GM12878 (cell line): Measurements from ENCODE around the gene KRTCAP3. TPM values are rescaled to one million over a fixed set of nuclear protein-coding genes. Genes with fewer than 3 reads are reported as not detected.

Experiments
- BHLHE40 ChIP-seq, 2 experiments: fragments of 450-650 bp in 1 of 2; IDR thresholded peaks; 2 replicates each; pipeline ENCODE4 v1.6.1; 2011 to 2017; ENCODE audit warnings: low read depth in 2 of 2, borderline replicate concordance in 1 of 2, improper control_type of control experiment in 1 of 2, low read length in 1 of 2, mild to moderate bottlenecking in 1 of 2
- ESRRA ChIP-seq: IDR thresholded peaks from 2 replicates; pipeline ENCODE4 v1.6.1; 2012; ENCODE audit warnings: mild to moderate bottlenecking, low read length, improper control_type of control experiment
- JUNB ChIP-seq: IDR thresholded peaks from 2 replicates; pipeline ENCODE4 v1.6.1; 2016; ENCODE audit warnings: antibody characterized with exemption, mild to moderate bottlenecking
- SUZ12 ChIP-seq: fragments of 200-600 bp; sonication (generic); IDR thresholded peaks from one replicate; pipeline ENCODE4 v1.6.1; 2018; ENCODE audit warnings: antibody characterized with exemption, mild to moderate bottlenecking; ENCODE audit not compliant: unreplicated experiment
- polyA plus RNA-seq, 11 experiments: library from polyadenylated mRNA; depleted of rRNA in 4 of 11; unstranded in 6 of 11; stranded (reverse) in 5 of 11; fragments of >200 nt; fragmentation: Nextera tagmentation in 4 of 11; fragmentation: Illumina TruSeq in 1 of 11; extraction: Ambion mirVana in 4 of 11; extraction: Trizol in 1 of 11; gene quantifications; 1 replicate in 1 of 11; 2 replicates in 10 of 11; pipeline versions ENCODE4 v1.2.1 to v1.2.3, GENCODE V29; 2011 to 2016; ENCODE audit warnings: inconsistent platforms in 2 of 11, missing spikeins in 2 of 11, low read depth in 1 of 11
- total RNA-seq, 4 experiments: library from RNA; depleted of rRNA in 3 of 4; stranded (reverse); fragments of >200 nt in 3 of 4; fragmentation: Illumina TruSeq in 1 of 4; extraction: Trizol in 1 of 4; gene quantifications; 2 replicates each; pipeline versions ENCODE4 v1.2.1 to v1.2.3, GENCODE V29; 2013 to 2021
- TF ChIP-seq, protein P1 (sequence below): fragments of 450-650 bp; IDR thresholded peaks from 2 replicates; pipeline ENCODE4 v1.6.1; 2017; ENCODE audit warnings: mild to moderate bottlenecking, low read depth, inconsistent platforms; ENCODE audit not compliant: poor library complexity, severe bottlenecking
- TF ChIP-seq, protein P2 (sequence below): fragments of 450-650 bp; formaldehyde crosslinking; IDR thresholded peaks from 2 replicates; pipeline ENCODE4 v1.5.0; 2022; ENCODE audit warnings: mild to moderate bottlenecking, missing genetic modification characterization

KRTCAP3 gene
- total and polyA plus RNA-seq, 10 of the 15 experiments (the other 5 are each of a cell fraction or from before 2014, with no cell fraction given): 0.26 to 2.2 (median 0.82) TPM; not detected in 1

DNA sequence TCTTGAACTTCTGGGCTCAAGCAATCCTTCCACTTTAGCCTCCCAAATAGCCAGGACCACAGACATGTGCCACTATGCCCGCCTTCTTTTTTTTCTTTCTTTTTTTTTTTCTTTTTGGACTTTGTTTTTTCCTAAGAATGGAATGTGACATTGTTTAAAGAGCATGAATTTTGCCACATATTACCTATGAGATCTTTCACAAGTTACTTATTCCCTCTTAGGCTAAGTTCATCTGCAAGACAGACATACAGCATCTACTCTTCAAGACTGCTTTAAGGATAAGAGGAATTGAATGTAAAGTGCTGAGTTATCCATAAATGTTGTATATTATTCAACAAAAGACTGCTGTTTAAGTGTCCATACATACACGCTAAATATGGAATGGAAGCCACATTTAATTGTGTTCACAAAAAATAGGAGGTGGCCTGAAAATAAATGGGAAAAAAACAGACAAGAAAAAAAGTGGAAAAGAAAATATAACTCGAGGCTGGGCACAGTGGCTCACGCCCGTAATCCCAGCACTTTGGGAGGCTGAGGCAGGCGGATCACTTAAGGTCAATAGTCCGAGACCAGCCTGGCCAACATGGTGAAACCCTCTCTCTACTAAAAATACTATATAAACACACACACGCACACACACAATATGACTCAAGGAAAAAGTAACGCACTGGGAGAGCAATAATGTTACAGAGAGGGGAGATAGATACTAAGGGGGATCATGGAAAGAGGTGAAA lies 29.6 kb upstream of the KRTCAP3 start (continued):
- TF ChIP-seq, protein P1, sequence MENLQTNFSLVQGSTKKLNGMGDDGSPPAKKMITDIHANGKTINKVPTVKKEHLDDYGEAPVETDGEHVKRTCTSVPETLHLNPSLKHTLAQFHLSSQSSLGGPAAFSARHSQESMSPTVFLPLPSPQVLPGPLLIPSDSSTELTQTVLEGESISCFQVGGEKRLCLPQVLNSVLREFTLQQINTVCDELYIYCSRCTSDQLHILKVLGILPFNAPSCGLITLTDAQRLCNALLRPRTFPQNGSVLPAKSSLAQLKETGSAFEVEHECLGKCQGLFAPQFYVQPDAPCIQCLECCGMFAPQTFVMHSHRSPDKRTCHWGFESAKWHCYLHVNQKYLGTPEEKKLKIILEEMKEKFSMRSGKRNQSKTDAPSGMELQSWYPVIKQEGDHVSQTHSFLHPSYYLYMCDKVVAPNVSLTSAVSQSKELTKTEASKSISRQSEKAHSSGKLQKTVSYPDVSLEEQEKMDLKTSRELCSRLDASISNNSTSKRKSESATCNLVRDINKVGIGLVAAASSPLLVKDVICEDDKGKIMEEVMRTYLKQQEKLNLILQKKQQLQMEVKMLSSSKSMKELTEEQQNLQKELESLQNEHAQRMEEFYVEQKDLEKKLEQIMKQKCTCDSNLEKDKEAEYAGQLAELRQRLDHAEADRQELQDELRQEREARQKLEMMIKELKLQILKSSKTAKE: no peak
- TF ChIP-seq ESRRA (no peak), SUZ12 (no peak), JUNB (no peak), BHLHE40 (IDR thresholded peaks at IDR 0.05; ENCODE audit: borderline replicate concordance in 1 of 2, low read depth in 2 of 2, low read length in 1 of 2) (no peak)
- TF ChIP-seq, protein P2, sequence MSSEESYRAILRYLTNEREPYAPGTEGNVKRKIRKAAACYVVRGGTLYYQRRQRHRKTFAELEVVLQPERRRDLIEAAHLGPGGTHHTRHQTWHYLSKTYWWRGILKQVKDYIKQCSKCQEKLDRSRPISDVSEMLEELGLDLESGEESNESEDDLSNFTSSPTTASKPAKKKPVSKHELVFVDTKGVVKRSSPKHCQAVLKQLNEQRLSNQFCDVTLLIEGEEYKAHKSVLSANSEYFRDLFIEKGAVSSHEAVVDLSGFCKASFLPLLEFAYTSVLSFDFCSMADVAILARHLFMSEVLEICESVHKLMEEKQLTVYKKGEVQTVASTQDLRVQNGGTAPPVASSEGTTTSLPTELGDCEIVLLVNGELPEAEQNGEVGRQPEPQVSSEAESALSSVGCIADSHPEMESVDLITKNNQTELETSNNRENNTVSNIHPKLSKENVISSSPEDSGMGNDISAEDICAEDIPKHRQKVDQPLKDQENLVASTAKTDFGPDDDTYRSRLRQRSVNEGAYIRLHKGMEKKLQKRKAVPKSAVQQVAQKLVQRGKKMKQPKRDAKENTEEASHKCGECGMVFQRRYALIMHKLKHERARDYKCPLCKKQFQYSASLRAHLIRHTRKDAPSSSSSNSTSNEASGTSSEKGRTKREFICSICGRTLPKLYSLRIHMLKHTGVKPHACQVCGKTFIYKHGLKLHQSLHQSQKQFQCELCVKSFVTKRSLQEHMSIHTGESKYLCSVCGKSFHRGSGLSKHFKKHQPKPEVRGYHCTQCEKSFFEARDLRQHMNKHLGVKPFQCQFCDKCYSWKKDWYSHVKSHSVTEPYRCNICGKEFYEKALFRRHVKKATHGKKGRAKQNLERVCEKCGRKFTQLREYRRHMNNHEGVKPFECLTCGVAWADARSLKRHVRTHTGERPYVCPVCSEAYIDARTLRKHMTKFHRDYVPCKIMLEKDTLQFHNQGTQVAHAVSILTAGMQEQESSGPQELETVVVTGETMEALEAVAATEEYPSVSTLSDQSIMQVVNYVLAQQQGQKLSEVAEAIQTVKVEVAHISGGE (CRISPR knock-in tag): no peak
